Right hindlimb (tissue), 1 donor: ENCODE measurements around the gene PKD2L2.
"Not testable (repeated sequence)": the region's sequence is repeated elsewhere in the genome, so short reads cannot be mapped to it uniquely, and the experiment has no call there.

Experiments
- DNase-seq: peaks from one replicate; pipeline ENCODE4 v3.0.0-alpha.2; 2018

The PKD2L2 gene

DNA sequence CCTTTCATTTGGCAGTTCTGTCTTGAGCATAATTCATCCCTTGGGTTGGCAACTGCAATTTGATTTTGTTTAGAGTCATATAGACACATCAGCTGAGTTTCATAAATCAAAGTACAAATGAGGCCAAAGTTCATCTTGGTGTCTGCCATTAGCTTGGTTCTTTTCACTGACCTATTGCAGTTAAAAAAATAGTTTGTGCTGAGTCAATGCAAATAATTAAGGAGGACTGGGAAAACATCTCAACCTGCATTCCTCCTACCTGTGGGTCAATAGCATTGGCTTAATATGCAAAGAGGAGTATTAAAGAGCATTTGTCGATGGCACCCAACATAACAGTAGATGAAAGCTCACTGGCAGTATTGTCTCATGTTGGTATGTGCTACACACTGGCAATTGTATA, 1.6 kb downstream of the PKD2L2 start:
- DNase-seq, result no peak

DNA sequence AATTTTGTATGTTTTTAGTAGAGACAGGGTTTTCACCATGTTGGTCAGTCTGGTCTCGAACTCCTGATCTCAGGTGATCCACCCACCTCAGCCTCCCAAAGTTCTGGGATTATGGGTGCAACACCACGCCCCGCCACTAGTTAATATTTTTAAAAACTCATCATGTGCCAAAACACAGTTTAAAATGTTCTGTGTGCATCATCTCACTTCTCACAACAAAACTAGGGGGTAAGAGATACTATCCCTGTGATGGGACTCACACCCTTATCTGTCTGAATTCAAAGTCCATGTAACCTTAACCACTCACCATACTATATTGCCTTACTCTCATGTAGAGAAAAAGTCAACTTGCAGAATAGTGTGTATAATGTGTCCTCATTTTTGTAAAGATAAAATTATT, 2.6 kb downstream of the PKD2L2 start:
- DNase-seq, result no peak

DNA sequence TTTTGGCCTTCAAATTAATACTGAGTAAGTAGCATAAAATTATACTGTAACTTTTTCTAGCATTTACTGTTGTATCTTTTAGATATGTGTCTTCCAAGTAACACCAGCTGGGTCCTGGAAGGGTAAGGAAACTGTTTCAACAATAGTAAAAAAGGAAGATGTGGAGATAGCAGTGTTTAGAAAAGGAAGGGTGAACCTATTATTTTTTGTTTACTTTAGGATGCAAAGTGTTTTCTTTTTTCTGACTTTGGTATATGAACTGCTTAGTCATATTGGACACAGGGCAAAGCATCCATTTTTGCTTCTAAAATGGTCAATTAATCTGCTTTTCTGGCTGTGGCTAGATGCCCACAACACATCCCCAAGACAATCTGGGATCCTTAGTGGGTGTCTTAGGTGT, 5.3 kb downstream of the PKD2L2 start:
- DNase-seq, result no peak

DNA sequence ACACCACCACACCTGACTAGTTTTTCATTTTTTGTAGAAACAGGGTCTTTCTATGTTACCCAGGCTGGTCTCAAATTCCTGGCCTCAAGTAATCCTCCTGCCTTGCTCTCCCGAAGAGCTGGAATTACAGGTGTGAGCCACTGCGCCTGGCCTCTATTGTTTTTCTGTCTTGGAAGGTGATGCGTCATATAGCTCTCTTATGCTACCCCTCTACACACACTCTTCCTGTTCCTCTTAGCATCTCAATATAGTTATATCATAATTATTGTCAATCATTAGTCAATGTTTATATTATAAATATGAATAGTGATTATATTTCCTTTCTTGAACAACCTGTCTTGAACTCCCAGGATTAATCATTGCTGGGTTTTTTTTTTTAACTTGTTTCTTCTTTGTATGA, 7.3 kb downstream of the PKD2L2 start:
- no peak for DNase-seq

DNA sequence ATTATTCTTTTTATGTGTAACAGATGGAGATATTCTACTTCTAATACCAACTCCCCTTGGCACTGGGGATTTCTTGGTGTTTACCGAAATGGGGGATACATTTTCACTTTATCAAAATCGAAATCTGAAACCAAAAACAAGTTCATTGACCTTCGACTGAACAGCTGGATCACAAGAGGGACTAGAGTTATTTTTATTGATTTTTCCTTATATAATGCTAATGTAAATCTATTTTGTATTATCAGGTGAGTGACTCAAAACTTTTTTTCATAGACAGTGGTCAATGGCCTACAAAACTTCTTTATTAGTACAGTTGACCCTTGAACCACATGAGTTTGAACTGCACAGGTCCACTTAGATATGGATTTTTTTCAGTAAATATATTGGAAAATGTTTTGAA, 10.2 kb downstream of the PKD2L2 start:
- DNase-seq, result no peak

DNA sequence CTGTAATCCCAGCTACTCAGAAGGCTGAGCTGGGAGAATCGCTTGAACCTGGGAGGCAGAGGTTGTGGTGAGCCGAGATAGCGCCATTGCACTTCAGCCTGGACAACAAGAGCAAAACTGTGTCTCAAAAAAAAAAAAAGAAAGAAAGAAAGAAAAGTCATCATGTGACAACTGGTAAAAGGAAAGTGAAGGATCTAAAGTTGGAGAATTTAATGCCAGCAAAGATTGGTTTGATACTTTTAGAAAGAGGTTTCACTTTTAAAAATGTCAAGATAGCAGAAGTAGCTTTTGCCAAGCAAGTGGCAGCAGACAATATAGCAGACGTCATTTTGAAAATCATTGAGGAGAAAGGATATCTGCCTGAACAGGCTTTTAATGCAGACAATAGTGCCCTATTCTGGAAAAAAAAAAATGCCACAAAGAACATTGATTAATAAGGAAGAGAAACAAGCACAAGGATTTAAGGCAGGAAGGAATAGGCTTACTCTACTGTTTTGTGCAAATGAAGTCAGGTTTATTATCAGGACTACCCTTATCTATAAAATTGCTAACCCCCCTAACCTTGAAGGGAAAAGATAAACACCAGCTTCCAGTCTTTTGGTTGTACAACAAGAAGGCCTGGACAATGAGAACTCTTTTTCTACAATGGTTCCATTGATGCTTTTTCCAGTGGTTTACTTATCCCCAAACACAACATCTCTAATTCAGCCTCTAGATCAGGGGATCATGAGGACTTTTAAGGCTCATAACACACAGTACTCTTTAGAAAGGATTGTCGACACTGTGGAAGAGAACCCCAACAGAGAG, 12.0 kb downstream of the PKD2L2 start:
- no peak for DNase-seq

DNA sequence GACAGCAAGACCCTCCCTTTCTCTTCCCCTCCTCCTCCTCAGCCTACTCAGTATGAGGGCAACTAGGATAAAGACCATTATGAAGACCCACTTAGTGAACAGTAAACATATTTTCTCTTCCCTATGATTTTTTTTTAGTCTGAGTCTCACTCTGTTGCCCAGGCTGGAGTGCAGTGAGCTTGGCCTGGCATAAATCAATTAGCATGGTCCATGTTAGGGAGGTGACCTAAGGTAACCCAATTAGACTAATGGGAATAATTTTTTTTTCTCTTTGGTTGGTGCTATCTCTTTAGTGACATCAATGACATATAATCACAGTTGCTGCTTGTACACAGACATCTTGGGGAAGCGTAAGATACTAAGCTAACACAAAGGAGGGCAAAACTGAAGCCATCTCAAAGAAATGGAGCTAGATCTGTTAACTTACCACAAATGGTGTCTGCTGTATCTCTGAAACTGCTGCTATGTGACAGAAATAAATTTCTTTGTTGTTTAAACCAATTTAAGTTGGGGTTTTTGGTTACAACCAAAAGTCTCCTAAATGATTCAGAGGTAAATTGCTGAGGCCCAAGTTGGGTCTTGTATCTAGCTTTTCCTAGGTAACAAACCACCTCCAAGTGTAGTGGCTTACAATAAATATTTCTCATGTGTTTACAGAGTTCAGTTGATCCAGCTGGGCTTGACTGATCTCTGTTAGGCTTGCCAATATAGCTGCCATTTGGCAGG, 13.3 kb downstream of the PKD2L2 start:
- DNase-seq, result no peak

DNA sequence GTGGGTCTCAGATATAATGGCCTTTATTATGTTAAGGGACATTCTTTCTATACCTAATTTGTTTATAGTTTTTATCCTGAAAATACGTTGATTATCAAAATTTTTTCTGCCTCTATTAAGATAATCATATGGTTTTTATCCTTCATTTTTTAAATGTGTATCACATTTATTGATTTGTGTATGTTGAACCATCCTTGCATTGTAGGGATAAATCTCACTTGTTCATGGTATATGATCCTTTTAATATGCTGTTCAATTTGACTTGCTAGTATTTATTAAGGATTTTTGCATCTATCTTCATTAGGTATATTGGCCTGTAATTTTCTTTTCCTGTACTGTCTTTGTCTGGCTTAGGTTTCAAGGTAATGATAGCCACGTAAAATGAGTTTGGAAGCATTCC, 25.5 kb downstream of the PKD2L2 start:
- no peak for DNase-seq

DNA sequence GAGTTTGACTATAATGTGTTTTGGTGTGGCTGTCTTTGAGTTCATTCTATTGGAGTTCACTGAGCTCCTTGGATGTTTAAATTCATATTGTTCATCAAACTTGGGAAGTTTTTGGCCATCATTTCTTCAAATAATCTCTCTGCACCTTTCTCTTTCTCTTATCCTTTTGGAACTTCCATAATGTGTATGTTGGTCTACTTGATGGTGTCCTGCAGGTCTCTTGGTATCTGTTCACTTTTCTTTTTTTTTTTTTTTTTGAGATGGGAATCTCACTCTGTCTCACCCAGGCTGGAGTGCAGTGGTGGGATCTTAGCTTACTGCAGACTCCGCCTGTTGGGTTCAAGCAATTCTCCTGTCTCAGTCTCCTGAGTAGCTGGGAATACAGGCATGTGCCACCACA, 27.7 kb downstream of the PKD2L2 start:
- DNase-seq, result no peak

DNA sequence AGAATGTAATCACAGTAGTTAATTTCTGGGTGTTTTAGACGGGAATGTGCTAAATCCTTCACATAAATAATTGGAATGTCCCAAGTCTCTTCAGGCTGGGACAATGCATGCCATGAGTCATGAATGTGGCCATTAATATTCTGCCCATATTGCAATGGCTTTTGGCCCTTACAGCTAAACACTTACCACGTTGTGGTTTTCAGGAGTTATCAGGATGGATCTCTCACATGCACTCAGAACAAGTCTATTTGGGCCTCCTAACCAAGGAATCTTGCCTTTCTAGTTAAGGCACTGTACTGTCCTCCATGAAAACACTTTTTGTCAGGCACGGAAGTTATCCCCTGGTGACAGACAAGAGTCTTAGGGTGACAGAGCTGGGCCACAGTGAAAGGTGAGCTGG, 32.7 kb downstream of the PKD2L2 start:
- DNase-seq, result no peak

DNA sequence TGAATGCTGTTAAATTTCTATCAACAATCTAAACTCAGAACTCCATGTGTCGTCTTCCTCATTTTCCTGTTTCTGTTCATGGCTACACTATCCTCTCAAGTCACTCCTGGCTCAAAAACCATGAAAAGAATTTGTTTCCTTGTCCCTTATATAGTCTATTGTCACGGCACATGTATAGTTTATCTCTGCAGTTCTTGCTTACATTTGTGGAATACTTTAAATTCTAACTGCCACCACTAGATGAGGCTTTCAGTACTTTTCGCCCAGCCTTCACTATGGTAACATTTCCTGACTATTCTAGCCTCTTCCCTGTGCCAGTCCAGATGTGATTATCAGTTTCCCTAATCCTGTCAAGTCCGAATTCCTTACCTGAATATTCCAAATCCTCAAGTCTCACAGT, 34.6 kb downstream of the PKD2L2 start:
- no peak for DNase-seq

DNA sequence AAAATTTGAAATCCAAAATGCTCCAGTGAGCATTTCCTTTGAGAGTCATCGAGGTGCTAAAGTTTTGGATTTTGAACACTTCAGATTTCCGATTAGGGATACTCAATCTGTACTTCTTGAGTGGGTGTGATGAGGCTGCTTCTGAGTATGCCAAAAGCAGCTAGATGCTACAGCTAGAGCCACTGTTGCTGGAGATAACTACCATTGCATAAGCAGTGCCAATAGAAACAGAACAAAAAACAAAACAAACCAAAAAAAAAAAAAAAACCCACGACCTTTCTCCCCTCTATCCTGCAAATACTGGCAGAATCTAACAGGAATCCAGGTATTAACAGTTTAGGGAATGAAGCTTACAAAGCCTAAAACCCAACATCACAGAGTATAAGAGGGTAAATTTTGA, 43.5 kb downstream of the PKD2L2 start:
- DNase-seq, result no peak

DNA sequence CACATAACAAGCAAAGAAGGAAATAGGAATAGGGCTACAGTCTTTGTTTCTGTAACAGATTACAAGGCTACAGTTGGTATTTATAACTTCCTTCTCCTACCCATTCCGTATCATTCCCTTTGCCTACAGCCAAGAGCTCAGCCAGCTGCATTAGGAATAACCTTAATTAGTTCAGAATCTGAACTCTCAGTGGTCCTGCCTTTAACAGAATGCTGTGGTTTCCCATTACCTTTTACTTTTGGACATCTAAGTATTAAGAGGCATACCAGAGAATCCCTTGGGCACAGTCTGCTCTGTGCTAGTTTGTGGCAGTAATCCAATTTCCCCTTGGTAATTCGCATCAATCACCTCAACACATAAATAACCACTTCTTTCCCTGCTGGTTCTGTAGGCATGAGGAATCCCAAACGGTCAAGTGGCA, 44.2 kb downstream of the PKD2L2 start:
- no peak for DNase-seq

DNA sequence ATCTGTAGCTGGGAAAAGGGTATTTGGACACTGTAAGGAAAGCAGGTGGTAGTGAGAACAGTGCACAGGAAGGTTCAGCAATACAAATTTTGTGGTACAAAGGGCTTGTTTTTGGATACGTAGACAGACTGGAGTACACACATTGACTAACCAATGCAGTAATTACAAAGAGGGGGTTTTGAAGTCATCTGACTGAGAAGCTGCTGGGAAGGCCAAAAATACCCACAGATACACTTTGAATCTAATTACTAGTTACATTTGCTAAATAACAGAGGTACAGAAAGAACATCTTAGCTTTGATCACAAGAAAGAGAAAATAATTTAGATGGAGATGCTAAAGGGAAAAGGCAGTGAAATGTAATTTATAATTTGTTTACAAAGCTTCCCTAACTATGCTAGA, 45.9 kb downstream of the PKD2L2 start:
- no peak for DNase-seq

DNA sequence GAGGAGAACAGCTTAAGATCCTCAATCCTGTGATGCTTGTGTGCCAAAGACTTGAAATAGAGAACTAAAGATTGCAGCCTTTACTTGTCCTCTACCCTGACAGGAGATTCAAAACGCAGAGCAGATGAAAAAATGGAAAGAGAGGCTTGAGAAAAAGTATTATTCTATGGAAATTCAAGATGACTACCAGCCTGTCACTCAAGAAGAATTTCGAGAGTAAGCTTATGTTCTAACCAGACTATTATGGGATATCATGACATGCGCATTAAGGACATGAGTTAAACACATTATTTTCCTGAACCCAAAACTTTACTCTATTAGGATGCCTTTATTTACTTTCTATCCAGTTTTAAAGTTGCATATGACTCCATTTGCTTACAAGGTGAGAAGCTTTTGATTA, 46.4 kb downstream of the PKD2L2 start:
- no peak for DNase-seq

DNA sequence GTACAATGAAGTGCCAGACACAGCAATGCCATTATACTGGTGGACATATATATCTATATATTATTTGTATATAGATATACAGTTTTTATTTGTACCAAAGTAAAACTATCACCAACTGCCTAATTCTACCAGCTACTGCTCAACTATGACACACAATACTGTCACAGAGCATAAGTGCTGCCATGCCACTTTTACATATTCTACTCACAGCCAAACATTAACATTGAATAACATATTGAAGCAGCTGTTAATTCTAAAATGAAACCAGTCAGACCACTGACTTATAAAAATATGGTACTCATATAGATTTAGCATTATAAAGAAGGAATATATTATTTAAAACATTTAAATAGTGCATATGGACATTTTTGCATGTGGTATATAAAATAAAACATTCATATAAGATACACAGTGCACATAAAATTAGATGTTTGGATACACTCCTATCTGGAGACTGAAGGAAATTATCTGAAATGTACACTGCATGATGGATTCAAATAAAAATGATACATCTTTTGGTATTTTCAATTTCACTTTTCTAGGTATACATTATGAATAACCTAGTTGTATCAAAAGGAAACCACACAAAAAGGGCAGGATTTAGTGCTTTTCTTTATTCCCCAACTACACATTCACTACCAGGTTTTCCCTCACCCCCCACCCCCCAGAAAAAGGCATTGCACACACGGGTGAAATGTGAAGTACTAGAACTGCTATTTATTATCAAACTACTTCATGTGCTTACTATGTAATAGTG, 48.9 kb downstream of the PKD2L2 start:
- DNase-seq, result no peak

DNA sequence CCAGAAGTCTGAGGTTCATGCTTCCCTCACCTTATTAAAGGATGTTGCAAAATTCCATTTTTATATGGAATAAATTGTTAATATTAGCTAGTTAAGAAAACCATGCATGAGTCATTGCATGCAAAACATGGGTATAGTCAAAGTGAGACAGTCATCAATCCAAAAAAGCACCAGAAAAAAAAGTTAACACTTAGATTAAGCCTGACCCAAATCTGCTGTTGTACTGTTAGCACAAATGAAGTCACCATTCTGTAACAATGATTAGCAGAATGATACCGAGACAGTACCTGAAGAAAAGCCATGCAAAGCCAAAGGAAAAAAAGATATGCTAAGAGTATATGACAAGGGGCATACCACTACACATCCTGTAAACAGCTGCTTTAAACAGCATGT, 49.5 kb downstream of the PKD2L2 start:
- DNase-seq, result no peak

DNA sequence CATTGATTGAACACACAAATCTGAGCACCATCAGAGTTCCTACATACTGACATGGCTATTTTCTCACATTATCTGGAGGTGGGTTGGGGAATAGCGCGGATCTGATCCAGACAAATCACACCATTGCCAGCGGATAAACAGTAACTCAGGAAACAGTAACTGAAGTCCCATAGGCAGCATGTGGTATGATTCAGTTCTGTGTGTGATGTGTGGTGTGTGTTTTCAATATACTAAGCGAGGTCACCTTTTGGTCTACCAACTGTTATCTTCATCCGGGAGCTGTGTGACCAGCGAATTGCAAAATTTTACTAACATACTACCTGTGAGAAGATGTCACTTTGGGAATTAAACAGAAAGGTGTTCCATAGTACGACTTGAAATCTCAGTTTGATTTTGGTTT, 50.1 kb downstream of the PKD2L2 start:
- DNase-seq, result no peak

DNA sequence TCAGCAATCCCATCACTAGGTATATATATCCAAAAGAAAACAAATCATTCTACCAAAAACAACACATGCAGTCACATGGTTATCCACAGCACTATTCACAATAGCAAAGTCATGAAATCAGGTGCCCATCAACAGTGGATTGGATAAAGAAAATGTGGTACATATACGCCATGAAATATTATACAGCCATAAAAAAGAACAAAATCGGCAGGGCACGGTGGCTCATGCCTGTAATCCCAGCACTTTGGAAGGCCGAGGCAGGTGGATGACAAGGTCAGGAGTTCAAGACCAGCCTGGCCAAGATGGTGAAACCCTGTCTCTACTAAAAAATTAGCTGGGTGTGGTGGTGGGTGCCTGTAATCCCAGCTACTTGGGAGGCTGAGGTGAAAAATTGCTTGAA, 55.0 kb downstream of the PKD2L2 start:
- DNase-seq, result not testable (repeated sequence)

DNA sequence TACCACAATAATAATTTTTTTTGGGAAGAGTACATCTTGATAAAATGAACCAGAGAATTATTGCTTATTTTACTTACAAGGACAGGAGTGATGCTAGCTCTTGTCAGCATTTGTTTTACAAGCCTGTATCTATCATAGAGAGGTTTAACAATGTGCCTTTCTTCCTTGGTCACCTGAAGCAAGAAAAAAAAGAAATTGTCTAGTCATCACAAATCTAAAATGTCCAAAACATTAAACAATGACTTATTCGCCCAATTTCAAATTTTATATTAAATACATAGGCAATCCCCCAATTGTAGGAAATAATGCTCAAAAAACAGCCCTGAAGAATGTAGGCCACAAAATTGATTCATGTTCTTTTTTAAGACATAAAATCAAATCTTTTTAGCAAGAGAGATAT, 56.6 kb downstream of the PKD2L2 start:
- no peak for DNase-seq

DNA sequence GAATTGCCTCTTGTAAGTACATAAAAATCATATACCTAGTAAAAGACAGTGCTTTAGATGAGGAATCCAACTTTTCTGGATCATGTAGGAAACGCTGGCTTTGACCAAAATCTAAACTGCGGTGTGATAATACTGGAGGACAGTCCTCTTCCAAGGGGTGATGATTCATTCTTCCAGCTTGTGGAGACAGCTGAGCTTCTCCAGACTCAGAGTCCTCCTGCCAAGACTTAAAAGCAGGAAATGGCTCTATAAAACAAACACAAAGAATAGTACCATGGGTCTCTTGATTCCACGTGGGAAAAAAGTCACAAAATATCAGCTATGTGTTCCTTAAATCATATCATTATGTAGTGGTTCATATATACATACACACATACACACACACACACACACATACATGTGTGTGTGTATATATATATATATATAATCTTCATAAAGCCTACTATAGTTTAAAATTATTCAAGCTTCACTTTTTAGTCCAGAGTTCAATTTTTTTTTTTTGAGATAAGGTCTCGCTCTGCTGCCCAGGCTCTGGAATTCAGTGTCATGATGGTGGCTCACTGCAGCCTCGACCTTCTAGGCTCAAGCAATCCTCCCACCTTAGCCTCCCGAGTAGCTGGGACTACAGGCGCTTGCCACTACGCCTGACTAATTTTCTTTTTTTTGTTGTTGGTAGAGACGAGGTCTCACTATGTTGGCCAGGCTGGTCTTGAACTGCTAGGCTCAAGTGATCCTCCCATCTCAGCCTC, 65.0 kb downstream of the PKD2L2 start:
- DNase-seq, result peak; percentile 35

DNA sequence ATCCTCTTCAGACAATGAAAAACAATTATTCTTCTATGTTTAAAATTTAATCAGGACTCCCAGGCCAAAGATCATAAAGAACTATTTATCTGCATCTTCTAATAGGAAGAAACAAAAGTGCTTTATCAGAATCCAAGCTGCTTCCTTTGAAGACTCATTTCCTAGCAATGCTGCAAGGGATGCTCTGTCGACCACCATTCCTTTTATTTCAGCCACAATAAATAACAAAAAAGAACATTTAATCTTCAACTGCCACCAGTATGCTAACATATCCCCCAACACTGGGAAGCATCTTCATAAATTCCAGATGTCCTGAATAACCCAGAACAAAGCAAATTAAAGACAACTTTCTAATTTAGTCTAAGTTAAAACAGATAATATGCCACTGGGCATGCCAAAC, 68.7 kb downstream of the PKD2L2 start:
- no peak for DNase-seq

DNA sequence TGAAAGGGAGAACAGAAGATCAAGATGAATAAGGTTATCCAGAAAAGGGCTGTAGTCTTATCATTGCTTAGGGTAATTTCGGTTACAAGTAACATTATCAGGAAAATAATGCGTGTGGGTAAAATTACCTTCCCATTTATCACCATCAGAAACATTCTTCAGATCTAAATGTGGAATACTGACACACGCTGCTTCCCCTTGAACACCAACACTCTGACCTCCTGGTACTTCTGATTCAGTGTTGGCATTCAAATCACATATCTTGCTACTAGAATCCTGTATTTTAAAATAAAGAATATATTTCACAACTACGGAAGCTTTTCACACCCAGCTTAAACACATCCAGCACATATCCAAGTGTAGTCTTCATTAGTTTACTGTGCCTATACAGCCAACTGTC, 70.2 kb downstream of the PKD2L2 start:
- DNase-seq, result no peak
